K562 (cell line): ENCODE results near the gene BIK. TPM values are rescaled to one million over a fixed set of nuclear protein-coding genes. Genes with fewer than 3 reads are reported as not detected.
A peak's percentile ranks its signal among the peaks of the same experiment; 100 is the strongest.

Experiments
- JUND ChIP-seq, 2 experiments: IDR thresholded peaks; 2 replicates in 1 of 2; 3 replicates in 1 of 2; pipeline ENCODE4 v1.6.1; 2011; ENCODE audit warnings: borderline replicate concordance in 2 of 2, low read depth in 2 of 2, low read length in 2 of 2, improper control_type of control experiment in 1 of 2, missing biosample characterization in 1 of 2, missing genetic modification characterization in 1 of 2, missing genetic modification reagents in 1 of 2
- LCOR ChIP-seq: sonication (generic); formaldehyde crosslinking; IDR thresholded peaks from 2 replicates; pipeline ENCODE4 v1.8.0; 2022; ENCODE audit warnings: mild to moderate bottlenecking, missing genetic modification reagents
- PCBP1 ChIP-seq: fragments of 200-400 bp; formaldehyde crosslinking; IDR thresholded peaks from 2 replicates; pipeline ENCODE4 v1.6.1; 2018; ENCODE audit warnings: mild to moderate bottlenecking, low read depth, low read length; ENCODE audit not compliant: poor library complexity, severe bottlenecking
- PRMT5 ChIP-seq: sonication (generic); formaldehyde crosslinking; IDR thresholded peaks from 2 replicates; pipeline ENCODE4 v1.5.0; 2020; ENCODE audit warnings: missing genetic modification reagents
- SPI1 ChIP-seq: IDR thresholded peaks from 2 replicates; pipeline ENCODE4 v1.6.1; 2011; ENCODE audit warnings: low read depth, low read length, control low read depth, borderline replicate concordance
- TCF7 ChIP-seq: sonication (generic); IDR thresholded peaks from 2 replicates; pipeline ENCODE4 v1.6.1; 2016; ENCODE audit warnings: antibody characterized with exemption, borderline replicate concordance
- TFAP4 ChIP-seq: sonication (generic); formaldehyde crosslinking; IDR thresholded peaks from 2 replicates; pipeline ENCODE4 v1.8.0; 2022; ENCODE audit warnings: missing genetic modification reagents, mild to moderate bottlenecking, moderate library complexity, borderline replicate concordance
- ZBTB43 ChIP-seq: sonication (generic); formaldehyde crosslinking; IDR thresholded peaks from 2 replicates; pipeline ENCODE4 v1.8.0; 2023; ENCODE audit warnings: mild to moderate bottlenecking, missing genetic modification reagents
- ZNF124 ChIP-seq: sonication (generic); formaldehyde crosslinking; IDR thresholded peaks from 2 replicates; pipeline ENCODE4 v1.8.1; 2022; ENCODE audit warnings: missing genetic modification reagents
- ZNF133 ChIP-seq: fragments of 250-450 bp; sonication (Bioruptor Pico); IDR thresholded peaks from 2 replicates; pipeline ENCODE4 v1.4.0; 2020; ENCODE audit warnings: mild to moderate bottlenecking
- ZNF395 ChIP-seq: fragments of 200-800 bp; sonication (Bioruptor generic); IDR thresholded peaks from 2 replicates; pipeline ENCODE4 v1.6.1; 2017; ENCODE audit warnings: missing genetic modification characterization, missing compliant biosample characterization
- polyA plus RNA-seq, 8 experiments: library from polyadenylated mRNA; depleted of rRNA in 4 of 8; stranded (reverse) in 5 of 8; unstranded in 3 of 8; fragments of >200 nt; fragmentation: Nextera tagmentation in 2 of 8; fragmentation: Illumina TruSeq in 1 of 8; extraction: Ambion mirVana in 2 of 8; extraction: Trizol in 1 of 8; gene quantifications; 2 replicates each; pipeline versions ENCODE4 v1.2.1 to v1.2.3, GENCODE V29; 2011 to 2014; ENCODE audit warnings: inconsistent platforms in 1 of 8, missing spikeins in 1 of 8
- total RNA-seq, 7 experiments: library from RNA; depleted of rRNA in 6 of 7; stranded (reverse); fragments of >200 nt in 6 of 7; fragmentation: Illumina TruSeq in 2 of 7; extraction: Trizol in 2 of 7; gene quantifications; 2 replicates each; pipeline versions ENCODE4 v1.2.1 to v1.2.3, GENCODE V29; 2011 to 2021; ENCODE audit warnings: low replicate concordance in 1 of 7

The BIK gene
- total and polyA plus RNA-seq, 9 of the 15 experiments (the other 6 are each of a cell fraction or from before 2014, with no cell fraction given): 0.08 to 0.23 (median 0.18) TPM; not detected in 4

GRCh38 chr22:43142880-43143562, 32.5 kb downstream of the BIK start, which contains the start of gene MCAT (continued):
- no peak for TF ChIP-seq ZNF124 (CRISPR knock-in tag)
- no peak for TF ChIP-seq SPI1
- no peak for TF ChIP-seq ZNF395
- TF ChIP-seq PRMT5 (CRISPR knock-in tag): no peak
- no peak for TF ChIP-seq ZBTB43 (CRISPR knock-in tag)
- TF ChIP-seq TFAP4 (CRISPR knock-in tag): peak; percentile 23; the same call in 1 of the 2 replicates
- TF ChIP-seq TCF7: 0 out of 2 replicates have a peak, but pooled peaks have one; percentile 28
- no peak for TF ChIP-seq LCOR (CRISPR knock-in tag)
- TF ChIP-seq JUND (IDR thresholded peaks at IDR 0.05; ENCODE audit: borderline replicate concordance, low read depth, low read length): peak; percentile 29; the same call in 1 of the 2 replicates
- TF ChIP-seq JUND (tag; IDR thresholded peaks at IDR 0.05; ENCODE audit: borderline replicate concordance, low read depth, low read length): no peak; the same call in 2 of the 3 replicates
- TF ChIP-seq PCBP1: peak; percentile 40
- TF ChIP-seq ZNF133 (CRISPR knock-in tag): no peak
